Bone marrow (tissue), 2 donors: ENCODE results near the gene UQCRC1.

Experiments used
- DNase-seq, 2 donors: peaks; one replicate each; lab custom pipeline; 2025; lab: John Stamatoyannopoulos, UW

The UQCRC1 gene

GRCh38 chr3:48633743-48634142 lies 24.3 kb upstream of the UQCRC1 start:
- no peak for DNase-seq

- DNase-seq = no peak
Measured at GRCh38 chr3:48633256-48633655, 23.8 kb upstream of the UQCRC1 start.

GRCh38 chr3:48631516-48632448 lies 22.3 kb upstream of the UQCRC1 start:
- DNase-seq = no peak

- DNase-seq = no peak
Measured at GRCh38 chr3:48630833-48631232, 21.4 kb upstream of the UQCRC1 start.

- DNase-seq = no peak
Measured at GRCh38 chr3:48630407-48630806, 21.0 kb upstream of the UQCRC1 start.

GRCh38 chr3:48629894-48630293 lies 20.4 kb upstream of the UQCRC1 start:
- no peak for DNase-seq

- no peak for DNase-seq
Measured at GRCh38 chr3:48628277-48629017, 19.0 kb upstream of the UQCRC1 start.

- DNase-seq = no peak
Measured at GRCh38 chr3:48625600-48625999, 16.2 kb upstream of the UQCRC1 start.

GRCh38 chr3:48624767-48625166 lies 15.3 kb upstream of the UQCRC1 start:
- no peak for DNase-seq

GRCh38 chr3:48623851-48624547 lies 14.6 kb upstream of the UQCRC1 start:
- no peak for DNase-seq

GRCh38 chr3:48621461-48621869 lies 12.0 kb upstream of the UQCRC1 start, which contains the start of gene TMEM89:
TSS of gene TMEM89 (minus strand) at chr3:48621769. CDS start at chr3:48621756, 13 bp downstream.
- DNase-seq = no peak

GRCh38 chr3:48619541-48620524 lies 10.4 kb upstream of the UQCRC1 start:
- DNase-seq = no peak

GRCh38 chr3:48617559-48617958 lies 8.1 kb upstream of the UQCRC1 start:
- DNase-seq = no peak

- no peak for DNase-seq
Measured at GRCh38 chr3:48614044-48614443, 4.6 kb upstream of the UQCRC1 start.

- no peak for DNase-seq
Measured at GRCh38 chr3:48612309-48612708, 2.9 kb upstream of the UQCRC1 start.

GRCh38 chr3:48607519-48607918 lies 1.9 kb downstream of the UQCRC1 start:
- no peak for DNase-seq

- DNase-seq = no peak
Measured at GRCh38 chr3:48601622-48601994, 7.8 kb downstream of the UQCRC1 start.

- DNase-seq = no peak
Measured at GRCh38 chr3:48600711-48601621, 8.5 kb downstream of the UQCRC1 start.

GRCh38 chr3:48599509-48600285 lies 9.7 kb downstream of the UQCRC1 start:
- DNase-seq = no peak
